ENCODE measurements around the gene UGT1A10.
"Not testable (repeated sequence)": the region's sequence is repeated elsewhere in the genome, so short reads cannot be mapped to it uniquely, and the experiment has no call there.

The UGT1A10 gene

GRCh38 chr2:233698740-233699139 lies 62.5 kb downstream of the UGT1A10 start:
- no peak for DNase-seq

GRCh38 chr2:233699424-233700027 lies 63.3 kb downstream of the UGT1A10 start:
- no peak for DNase-seq

GRCh38 chr2:233700028-233700635 lies 63.9 kb downstream of the UGT1A10 start:
- DNase-seq = no peak

GRCh38 chr2:233700842-233701241 lies 64.6 kb downstream of the UGT1A10 start:
- DNase-seq = not testable (repeated sequence)

GRCh38 chr2:233702238-233702637 lies 66.0 kb downstream of the UGT1A10 start:
- DNase-seq = no peak

GRCh38 chr2:233705911-233706506 lies 69.8 kb downstream of the UGT1A10 start:
- no peak for DNase-seq

GRCh38 chr2:233706720-233707119 lies 70.5 kb downstream of the UGT1A10 start:
- no peak for DNase-seq

GRCh38 chr2:233707940-233708644 lies 71.8 kb downstream of the UGT1A10 start:
- DNase-seq = no peak

GRCh38 chr2:233708942-233709341 lies 72.7 kb downstream of the UGT1A10 start:
- no peak for DNase-seq

- DNase-seq = peak; percentile 68
These were observed 75.2 kb downstream of the UGT1A10 start for GRCh38 chr2:233711312-233712008.

GRCh38 chr2:233712611-233713261 lies 76.5 kb downstream of the UGT1A10 start, which contains the start of gene UGT1A5:
TSS of gene UGT1A5 (plus strand) at chr2:233712907. CDS start at chr2:233712992, 85 bp downstream.
- DNase-seq = no peak

- DNase-seq = no peak
These were observed 77.0 kb downstream of the UGT1A10 start for GRCh38 chr2:233713262-233713615.

- DNase-seq = no peak
These were observed 77.9 kb downstream of the UGT1A10 start for GRCh38 chr2:233714121-233714520.

GRCh38 chr2:233718552-233718951 lies 82.3 kb downstream of the UGT1A10 start, which contains the start of gene UGT1A4:
TSS of gene UGT1A4 (plus strand) at chr2:233718736. CDS start at chr2:233718821, 85 bp downstream.
- no peak for DNase-seq

GRCh38 chr2:233728723-233729301 lies 92.6 kb downstream of the UGT1A10 start, which contains the start of gene UGT1A3:
TSS of gene UGT1A3 (plus strand) at chr2:233729042. CDS start at chr2:233729127, 85 bp downstream.
- DNase-seq = no peak

GRCh38 chr2:233736868-233737653 lies 100.8 kb downstream of the UGT1A10 start:
- DNase-seq = not testable (repeated sequence)

- DNase-seq = no peak
These were observed 104.6 kb downstream of the UGT1A10 start for GRCh38 chr2:233740870-233741269.

- no peak for DNase-seq
These were observed 107.4 kb downstream of the UGT1A10 start for GRCh38 chr2:233743464-233744259.

- no peak for DNase-seq
These were observed 109.0 kb downstream of the UGT1A10 start for GRCh38 chr2:233745073-233745755.

- not testable (repeated sequence) for DNase-seq
These were observed 109.6 kb downstream of the UGT1A10 start for GRCh38 chr2:233745838-233746237.

Data from activated CD4-positive, alpha-beta T cell treated with anti-CD3 and anti-CD28 coated beads, Interleukin-10, Interleukin-2, amounts not matched to agents 100 ng/mL and 50 ng/mL, durations not matched to agents 16 hours and 8 hours (primary cell).